ENCODE measurements around the gene MUC5AC.
"Not testable (repeated sequence)": the region's sequence is repeated elsewhere in the genome, so short reads cannot be mapped to it uniquely, and the experiment has no call there.

The MUC5AC gene

GRCh38 chr11:1139441-1140083, 18.2 kb upstream of the MUC5AC start:
- no peak overlapping the region for H3K4me3 ChIP-seq

GRCh38 chr11:1140642-1141490, 16.9 kb upstream of the MUC5AC start:
- no peak overlapping the region for H3K27ac ChIP-seq
- no peak overlapping the region for H3K4me3 ChIP-seq

More at GRCh38 chr11:1139441-1140083, 18.2 kb upstream of the MUC5AC start:
- no peak overlapping the region for H3K27ac ChIP-seq

DNA sequence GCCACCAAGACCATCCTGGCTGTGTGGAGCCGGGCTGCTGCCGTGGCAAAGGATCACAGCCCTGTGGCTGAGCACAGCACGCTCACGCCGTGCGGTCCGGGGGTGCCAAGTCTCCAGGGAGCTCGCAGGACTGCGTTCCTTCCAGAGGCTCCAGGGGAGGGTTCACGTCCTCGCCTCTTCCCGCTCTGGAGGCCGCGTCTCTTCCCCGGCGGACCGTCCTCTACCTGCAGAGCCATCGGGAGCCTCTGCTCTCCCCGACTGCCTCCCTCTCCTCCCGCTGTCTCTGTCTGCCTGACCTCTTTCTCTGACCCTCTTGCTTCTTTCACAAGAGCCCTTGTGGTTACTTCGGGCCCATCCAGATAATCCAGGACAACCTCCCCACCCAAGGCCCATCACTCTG, 11.4 kb upstream of the MUC5AC start:
- Histone ChIP-seq H3K4me3 (no peak overlapping the region), H3K27ac (no peak overlapping the region)

- Histone ChIP-seq H3K27ac (no peak overlapping the region), H3K4me3 (no peak overlapping the region)
Measured at GRCh38 chr11:1147792-1148191, 10.0 kb upstream of the MUC5AC start.

- Histone ChIP-seq H3K27ac (no peak overlapping the region), H3K4me3 (no peak overlapping the region)
Measured at GRCh38 chr11:1148752-1149180, 9.0 kb upstream of the MUC5AC start.

GRCh38 chr11:1149545-1149944, 8.2 kb upstream of the MUC5AC start:
- Histone ChIP-seq H3K27ac (no peak overlapping the region), H3K4me3 (no peak overlapping the region)

GRCh38 chr11:1150116-1150515, 7.6 kb upstream of the MUC5AC start:
- H3K27ac ChIP-seq, result no peak overlapping the region
- no peak overlapping the region for H3K4me3 ChIP-seq

GRCh38 chr11:1150769-1151365, 6.9 kb upstream of the MUC5AC start:
- no peak overlapping the region for H3K4me3 ChIP-seq
- peak overlapping the region in 2 of 21 experiments; percentile 16 to 47 for H3K27ac ChIP-seq

GRCh38 chr11:1151366-1152315, 6.1 kb upstream of the MUC5AC start:
- peak overlapping the region in 1 of 21 experiments; percentile 16 for H3K27ac ChIP-seq
- H3K4me3 ChIP-seq, result no peak overlapping the region

GRCh38 chr11:1152316-1153104, 5.2 kb upstream of the MUC5AC start:
- Histone ChIP-seq H3K27ac (no peak overlapping the region), H3K4me3 (no peak overlapping the region)

GRCh38 chr11:1153105-1153950, 4.4 kb upstream of the MUC5AC start:
- no peak overlapping the region for H3K4me3 ChIP-seq
- H3K27ac ChIP-seq, result no peak overlapping the region

DNA sequence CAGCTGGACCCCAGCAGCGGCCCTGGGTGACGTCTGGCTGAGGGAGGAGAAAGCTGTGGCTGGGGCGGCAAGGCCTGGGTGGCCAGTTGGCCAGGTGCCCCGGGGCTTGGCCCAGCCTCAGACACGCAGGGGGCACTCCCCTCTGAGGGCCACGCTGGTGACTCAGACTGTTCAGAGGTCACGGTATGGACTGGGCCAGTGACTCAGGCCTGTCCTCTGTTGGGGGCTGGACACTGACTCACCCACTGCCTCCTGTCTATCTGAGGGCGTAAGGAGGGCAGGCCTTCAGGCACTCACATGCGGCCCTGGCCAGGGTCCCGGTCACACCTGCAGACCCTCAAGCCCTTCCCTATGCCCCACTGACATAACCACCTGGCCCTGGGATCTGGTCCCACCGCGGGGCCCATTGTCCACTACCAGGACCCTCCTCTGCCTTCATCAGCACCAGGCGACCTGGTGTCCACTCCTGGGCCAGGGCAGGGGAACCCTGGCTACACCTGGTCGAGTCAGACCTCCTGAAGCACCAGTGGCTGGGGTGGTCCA, 3.7 kb upstream of the MUC5AC start:
- H3K27ac ChIP-seq, result no peak overlapping the region
- no peak overlapping the region for H3K4me3 ChIP-seq

GRCh38 chr11:1154656-1155055, 3.1 kb upstream of the MUC5AC start:
- H3K27ac ChIP-seq, H3K4me3 ChIP-seq: not testable (repeated sequence)

- H3K4me3 ChIP-seq, result no peak overlapping the region
- H3K27ac ChIP-seq, result no peak overlapping the region
Measured at GRCh38 chr11:1155274-1155693, 2.5 kb upstream of the MUC5AC start.

- no peak overlapping the region for H3K4me3 ChIP-seq
- H3K27ac ChIP-seq, result no peak overlapping the region
Measured at GRCh38 chr11:1156506-1157340, 1.0 kb upstream of the MUC5AC start.

- no peak overlapping the region for H3K27ac ChIP-seq
- H3K4me3 ChIP-seq, result no peak overlapping the region
Measured at GRCh38 chr11:1157341-1157644, 460 bp upstream of the MUC5AC start.
